ENCODE data around the gene CREM.
"Not testable (repeated sequence)": the region's sequence is repeated elsewhere in the genome, so short reads cannot be mapped to it uniquely, and the experiment has no call there.

CREM gene

GRCh38 chr10:35126530-35127288, at the start of gene CREM:
CREM (plus strand) TSS chr10:35126846; CDS start chr10:35137836, 10,990 bp downstream.
- H3K4me3 ChIP-seq (ENCODE audit: low read length): peak within 1 kb of the TSS; percentile 84
- no peak for TF ChIP-seq ZNF274 (IDR thresholded peaks at IDR 0.05; ENCODE audit: low read depth, low read length)

- no peak overlapping the region for H3K4me3 ChIP-seq (ENCODE audit: low read length)
- no peak for TF ChIP-seq ZNF274 (IDR thresholded peaks at IDR 0.05; ENCODE audit: low read depth, low read length)
Measured at GRCh38 chr10:35079265-35079664, 47.4 kb upstream of the CREM start.

GRCh38 chr10:35079763-35080162, 46.9 kb upstream of the CREM start:
- H3K4me3 ChIP-seq (ENCODE audit: low read length): no peak overlapping the region
- no peak for TF ChIP-seq ZNF274 (IDR thresholded peaks at IDR 0.05; ENCODE audit: low read depth, low read length)

GRCh38 chr10:35080261-35080660, 46.4 kb upstream of the CREM start:
- H3K4me3 ChIP-seq (ENCODE audit: low read length): not testable (repeated sequence)

- TF ChIP-seq ZNF274 (IDR thresholded peaks at IDR 0.05; ENCODE audit: low read depth, low read length): no peak
- no peak overlapping the region for H3K4me3 ChIP-seq (ENCODE audit: low read length)
Measured at GRCh38 chr10:35083242-35083641, 43.4 kb upstream of the CREM start.

- TF ChIP-seq ZNF274 (IDR thresholded peaks at IDR 0.05; ENCODE audit: low read depth, low read length): no peak
- peak overlapping the region; percentile 100 for H3K4me3 ChIP-seq (ENCODE audit: low read length)
Measured at GRCh38 chr10:35089611-35090161, 37.0 kb upstream of the CREM start.

GRCh38 chr10:35090162-35090954, 36.3 kb upstream of the CREM start, which contains the start of gene CUL2:
CUL2 (minus strand) TSS chr10:35090341; CDS start chr10:35071317, 19,024 bp downstream.
- no peak for TF ChIP-seq ZNF274 (IDR thresholded peaks at IDR 0.05; ENCODE audit: low read depth, low read length)

GRCh38 chr10:35091994-35092790, 34.5 kb upstream of the CREM start:
- TF ChIP-seq ZNF274 (IDR thresholded peaks at IDR 0.05; ENCODE audit: low read depth, low read length): no peak
- H3K4me3 ChIP-seq (ENCODE audit: low read length): no peak overlapping the region

More at GRCh38 chr10:35090162-35090954, 36.3 kb upstream of the CREM start, which contains the start of gene CUL2:
- H3K4me3 ChIP-seq (ENCODE audit: low read length): peak within 1 kb of the TSS; percentile 100

- no peak overlapping the region for H3K4me3 ChIP-seq (ENCODE audit: low read length)
- TF ChIP-seq ZNF274 (IDR thresholded peaks at IDR 0.05; ENCODE audit: low read depth, low read length): no peak
Measured at GRCh38 chr10:35092851-35093250, 33.8 kb upstream of the CREM start.

- no peak overlapping the region for H3K4me3 ChIP-seq (ENCODE audit: low read length)
- TF ChIP-seq ZNF274 (IDR thresholded peaks at IDR 0.05; ENCODE audit: low read depth, low read length): no peak
Measured at GRCh38 chr10:35096312-35096711, 30.3 kb upstream of the CREM start.

GRCh38 chr10:35097510-35097909, 29.1 kb upstream of the CREM start:
- TF ChIP-seq ZNF274 (IDR thresholded peaks at IDR 0.05; ENCODE audit: low read depth, low read length): no peak

GRCh38 chr10:35103882-35104281, 22.8 kb upstream of the CREM start:
- TF ChIP-seq ZNF274 (IDR thresholded peaks at IDR 0.05; ENCODE audit: low read depth, low read length): no peak
- H3K4me3 ChIP-seq (ENCODE audit: low read length): no peak overlapping the region

More at GRCh38 chr10:35097510-35097909, 29.1 kb upstream of the CREM start:
- H3K4me3 ChIP-seq (ENCODE audit: low read length): no peak overlapping the region

- TF ChIP-seq ZNF274 (IDR thresholded peaks at IDR 0.05; ENCODE audit: low read depth, low read length): no peak
- H3K4me3 ChIP-seq (ENCODE audit: low read length): no peak overlapping the region
Measured at GRCh38 chr10:35112571-35112970, 14.1 kb upstream of the CREM start.

- no peak overlapping the region for H3K4me3 ChIP-seq (ENCODE audit: low read length)
- TF ChIP-seq ZNF274 (IDR thresholded peaks at IDR 0.05; ENCODE audit: low read depth, low read length): no peak
Measured at GRCh38 chr10:35119378-35119777, 7.3 kb upstream of the CREM start.
